HL-60 (cell line): ENCODE measurements around the gene PYGB.
"Not testable (repeated sequence)": the region's sequence is repeated elsewhere in the genome, so short reads cannot be mapped to it uniquely, and the experiment has no call there.

Experiments
- DNase-seq, 2 experiments: peaks; one replicate each; pipeline ENCODE4 v3.0.0-alpha.2; 2010 to 2020; ENCODE audit warnings: low read depth in 1 of 2, low spot score in 1 of 2
- H3K27ac ChIP-seq: fragments of 250-450 bp; sonication (Bioruptor Pico); replicated peaks from 2 replicates; pipeline ENCODE4 v1.5.1; 2020; ENCODE audit warnings: mild to moderate bottlenecking, moderate library complexity
- H3K27me3 ChIP-seq: fragments of 250-450 bp; sonication (Bioruptor Pico); 2 replicates; pipeline ENCODE4 v1.5.1; 2021; ENCODE audit warnings: mild to moderate bottlenecking, moderate library complexity; ENCODE audit not compliant: insufficient read depth, poor library complexity, severe bottlenecking
- H3K4me3 ChIP-seq: replicated peaks from 2 replicates; pipeline ENCODE4 v1.5.1; 2011; ENCODE audit warnings: mild to moderate bottlenecking, control low read depth, low read length; ENCODE audit not compliant: insufficient read depth
- GABPA ChIP-seq: IDR thresholded peaks from 2 replicates; pipeline ENCODE4 v1.6.1; 2012; ENCODE audit warnings: low read depth
- POLR2AphosphoS5 ChIP-seq: IDR thresholded peaks from 2 replicates; pipeline ENCODE4 v1.6.1; 2012; ENCODE audit warnings: low read depth
- SPI1 ChIP-seq: IDR thresholded peaks from 2 replicates; pipeline ENCODE4 v1.6.1; 2012; ENCODE audit warnings: low read depth, mild to moderate bottlenecking, borderline replicate concordance
- TF ChIP-seq, protein P1 (sequence below): IDR thresholded peaks from 2 replicates; pipeline ENCODE4 v1.6.1; 2012; ENCODE audit warnings: low read depth; ENCODE audit not compliant: insufficient replicate concordance
- TF ChIP-seq, protein P2 (sequence below): IDR thresholded peaks from one replicate; pipeline ENCODE4 v1.5.1; 2011; ENCODE audit warnings: low read length, control low read depth, inconsistent platforms; ENCODE audit not compliant: insufficient read depth

PYGB gene

GRCh38 chr20:25230166-25230831 is 17.6 kb upstream of the PYGB start:
- no peak overlapping the region for H3K27ac ChIP-seq
- no peak for DNase-seq
- no peak overlapping the region for H3K4me3 ChIP-seq
- H3K27me3 ChIP-seq, result no peaks in the 10 kb centered on the region
- no peak for TF ChIP-seq POLR2AphosphoS5
- TF ChIP-seq SPI1, result no peak
- TF ChIP-seq, protein P1, sequence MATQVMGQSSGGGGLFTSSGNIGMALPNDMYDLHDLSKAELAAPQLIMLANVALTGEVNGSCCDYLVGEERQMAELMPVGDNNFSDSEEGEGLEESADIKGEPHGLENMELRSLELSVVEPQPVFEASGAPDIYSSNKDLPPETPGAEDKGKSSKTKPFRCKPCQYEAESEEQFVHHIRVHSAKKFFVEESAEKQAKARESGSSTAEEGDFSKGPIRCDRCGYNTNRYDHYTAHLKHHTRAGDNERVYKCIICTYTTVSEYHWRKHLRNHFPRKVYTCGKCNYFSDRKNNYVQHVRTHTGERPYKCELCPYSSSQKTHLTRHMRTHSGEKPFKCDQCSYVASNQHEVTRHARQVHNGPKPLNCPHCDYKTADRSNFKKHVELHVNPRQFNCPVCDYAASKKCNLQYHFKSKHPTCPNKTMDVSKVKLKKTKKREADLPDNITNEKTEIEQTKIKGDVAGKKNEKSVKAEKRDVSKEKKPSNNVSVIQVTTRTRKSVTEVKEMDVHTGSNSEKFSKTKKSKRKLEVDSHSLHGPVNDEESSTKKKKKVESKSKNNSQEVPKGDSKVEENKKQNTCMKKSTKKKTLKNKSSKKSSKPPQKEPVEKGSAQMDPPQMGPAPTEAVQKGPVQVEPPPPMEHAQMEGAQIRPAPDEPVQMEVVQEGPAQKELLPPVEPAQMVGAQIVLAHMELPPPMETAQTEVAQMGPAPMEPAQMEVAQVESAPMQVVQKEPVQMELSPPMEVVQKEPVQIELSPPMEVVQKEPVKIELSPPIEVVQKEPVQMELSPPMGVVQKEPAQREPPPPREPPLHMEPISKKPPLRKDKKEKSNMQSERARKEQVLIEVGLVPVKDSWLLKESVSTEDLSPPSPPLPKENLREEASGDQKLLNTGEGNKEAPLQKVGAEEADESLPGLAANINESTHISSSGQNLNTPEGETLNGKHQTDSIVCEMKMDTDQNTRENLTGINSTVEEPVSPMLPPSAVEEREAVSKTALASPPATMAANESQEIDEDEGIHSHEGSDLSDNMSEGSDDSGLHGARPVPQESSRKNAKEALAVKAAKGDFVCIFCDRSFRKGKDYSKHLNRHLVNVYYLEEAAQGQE, result no peak
- TF ChIP-seq, protein P2, sequence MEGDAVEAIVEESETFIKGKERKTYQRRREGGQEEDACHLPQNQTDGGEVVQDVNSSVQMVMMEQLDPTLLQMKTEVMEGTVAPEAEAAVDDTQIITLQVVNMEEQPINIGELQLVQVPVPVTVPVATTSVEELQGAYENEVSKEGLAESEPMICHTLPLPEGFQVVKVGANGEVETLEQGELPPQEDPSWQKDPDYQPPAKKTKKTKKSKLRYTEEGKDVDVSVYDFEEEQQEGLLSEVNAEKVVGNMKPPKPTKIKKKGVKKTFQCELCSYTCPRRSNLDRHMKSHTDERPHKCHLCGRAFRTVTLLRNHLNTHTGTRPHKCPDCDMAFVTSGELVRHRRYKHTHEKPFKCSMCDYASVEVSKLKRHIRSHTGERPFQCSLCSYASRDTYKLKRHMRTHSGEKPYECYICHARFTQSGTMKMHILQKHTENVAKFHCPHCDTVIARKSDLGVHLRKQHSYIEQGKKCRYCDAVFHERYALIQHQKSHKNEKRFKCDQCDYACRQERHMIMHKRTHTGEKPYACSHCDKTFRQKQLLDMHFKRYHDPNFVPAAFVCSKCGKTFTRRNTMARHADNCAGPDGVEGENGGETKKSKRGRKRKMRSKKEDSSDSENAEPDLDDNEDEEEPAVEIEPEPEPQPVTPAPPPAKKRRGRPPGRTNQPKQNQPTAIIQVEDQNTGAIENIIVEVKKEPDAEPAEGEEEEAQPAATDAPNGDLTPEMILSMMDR, result no peak
- TF ChIP-seq GABPA, result no peak

DNA sequence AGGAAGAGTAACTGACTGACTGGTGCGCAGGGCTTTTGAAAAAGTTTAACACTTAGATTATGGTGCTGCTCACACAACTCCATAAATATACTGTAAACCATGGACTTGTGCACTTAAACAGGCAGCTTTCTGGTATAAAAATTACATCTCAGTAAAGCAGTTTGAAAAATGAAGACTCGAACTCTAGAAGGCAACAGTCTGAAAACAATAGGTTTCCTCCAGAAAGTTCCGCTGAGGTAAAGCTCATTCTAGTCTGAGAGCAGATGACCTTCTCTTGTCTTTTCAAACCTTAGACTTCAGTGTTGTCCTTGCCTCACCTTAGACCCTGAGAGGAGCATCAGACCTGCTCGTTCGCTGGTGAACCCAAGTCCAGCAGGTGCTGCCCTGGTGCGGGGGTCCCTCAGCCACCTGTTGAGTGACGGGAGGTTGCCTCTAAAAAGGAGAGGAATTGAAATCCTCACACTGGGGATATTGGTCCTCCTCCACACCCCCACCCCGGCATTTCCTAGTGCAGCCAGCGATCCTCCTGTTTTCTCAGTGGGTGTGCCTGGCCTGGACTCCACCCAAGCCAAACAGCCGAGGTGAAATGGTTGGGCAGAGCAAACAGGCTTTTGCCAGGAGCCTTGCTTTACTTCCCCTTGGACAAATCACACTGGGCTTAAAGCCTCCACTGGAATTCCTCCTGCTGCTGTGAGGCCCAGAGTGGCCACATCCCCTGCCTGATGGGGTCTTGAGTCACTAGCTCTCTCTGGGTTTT is 14.7 kb upstream of the PYGB start:
- H3K4me3 ChIP-seq, result no peak overlapping the region
- TF ChIP-seq, protein P2, result no peak
- no peak for TF ChIP-seq SPI1
- TF ChIP-seq POLR2AphosphoS5, result no peak
- no peak for TF ChIP-seq GABPA
- TF ChIP-seq, protein P1, result no peak
- no peak for DNase-seq

DNA sequence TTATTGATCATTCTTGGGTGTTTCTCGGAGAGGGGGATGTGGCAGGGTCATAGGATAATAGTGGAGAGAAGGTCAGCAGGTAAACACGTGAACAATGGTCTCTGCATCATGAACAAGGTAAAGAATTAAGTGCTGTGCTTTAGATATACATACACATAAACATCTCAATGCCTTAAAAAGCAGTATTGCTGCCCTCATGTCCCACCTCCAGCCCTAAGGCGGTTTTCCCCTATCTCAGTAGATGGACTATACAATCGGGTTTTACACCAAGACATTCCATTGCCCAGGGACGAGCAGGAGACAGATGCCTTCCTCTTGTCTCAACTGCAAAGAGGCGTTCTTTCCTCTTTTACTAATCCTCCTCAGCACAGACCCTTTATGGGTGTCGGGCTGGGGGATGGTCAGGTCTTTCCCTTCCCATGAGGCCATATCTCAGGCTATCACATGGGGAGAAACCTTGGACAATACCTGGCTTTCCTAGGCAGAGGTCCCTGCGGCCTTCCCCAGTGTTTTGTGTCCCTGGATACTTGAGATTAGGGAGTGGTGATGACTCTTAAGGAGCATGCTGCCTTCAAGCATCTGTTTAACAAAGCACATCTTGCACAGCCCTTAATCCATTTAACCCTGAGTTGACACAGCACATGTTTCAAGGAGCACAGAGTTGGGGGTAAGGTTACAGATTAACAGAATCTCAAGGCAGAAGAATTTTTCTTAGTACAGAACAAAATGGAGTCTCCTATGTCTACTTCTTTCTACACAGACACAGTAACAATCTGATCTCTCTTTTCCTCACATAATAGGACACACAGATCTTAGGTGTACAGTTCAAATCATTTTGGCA is 13.7 kb upstream of the PYGB start:
- H3K27me3 ChIP-seq, H3K27ac ChIP-seq, DNase-seq, H3K4me3 ChIP-seq: not testable (repeated sequence)

More for the DNA sequence above, 14.7 kb upstream of the PYGB start:
- Histone ChIP-seq H3K27me3 (no peaks in the 10 kb centered on the region), H3K27ac (no peak overlapping the region)
